Renal cortical epithelial cell (primary cell): Measurements from ENCODE around the gene SSBP2. TPM values are rescaled to one million over a fixed set of nuclear protein-coding genes. Genes with fewer than 3 reads are reported as not detected.
"Not testable (repeated sequence)": the region's sequence is repeated elsewhere in the genome, so short reads cannot be mapped to it uniquely, and the experiment has no call there.

ENCODE experiments used
- DNase-seq: peaks from one replicate; pipeline ENCODE4 v3.0.0-alpha.2; 2011; ENCODE audit warnings: low read depth
- total RNA-seq: library from RNA; depleted of rRNA; stranded (reverse); fragments of >200 nt; gene quantifications from 2 replicates; pipeline ENCODE4 v1.2.3, GENCODE V29; 2014

The SSBP2 gene
- total RNA-seq, 1 donor from 2014 or later: 14.4 TPM

GRCh38 chr5:81729276-81729675 lies 21.6 kb downstream of the SSBP2 start:
- no peak for DNase-seq

GRCh38 chr5:81728301-81728700 lies 22.6 kb downstream of the SSBP2 start:
- DNase-seq: no peak

GRCh38 chr5:81726297-81726696 lies 24.6 kb downstream of the SSBP2 start:
- no peak for DNase-seq

- no peak for DNase-seq
Observed at GRCh38 chr5:81724571-81724970, 26.3 kb downstream of the SSBP2 start.

- DNase-seq: no peak
Observed at GRCh38 chr5:81724108-81724507, 26.8 kb downstream of the SSBP2 start.

GRCh38 chr5:81721049-81721448 lies 29.8 kb downstream of the SSBP2 start:
- no peak for DNase-seq

- no peak for DNase-seq
Observed at GRCh38 chr5:81719743-81720345, 31.1 kb downstream of the SSBP2 start.

GRCh38 chr5:81718300-81718699 lies 32.6 kb downstream of the SSBP2 start:
- no peak for DNase-seq

GRCh38 chr5:81717860-81718259 lies 33.0 kb downstream of the SSBP2 start:
- no peak for DNase-seq

- DNase-seq: no peak
Observed at GRCh38 chr5:81717226-81717625, 33.7 kb downstream of the SSBP2 start.

- DNase-seq: not testable (repeated sequence)
Observed at GRCh38 chr5:81714076-81714475, 36.8 kb downstream of the SSBP2 start.

- DNase-seq: no peak
Observed at GRCh38 chr5:81708889-81709288, 42.0 kb downstream of the SSBP2 start.

GRCh38 chr5:81703840-81704239 lies 47.1 kb downstream of the SSBP2 start:
- DNase-seq: no peak

GRCh38 chr5:81700166-81700565 lies 50.7 kb downstream of the SSBP2 start:
- DNase-seq: no peak

- no peak for DNase-seq
Observed at GRCh38 chr5:81698813-81699212, 52.1 kb downstream of the SSBP2 start.

GRCh38 chr5:81696418-81697397 lies 54.2 kb downstream of the SSBP2 start:
- DNase-seq: no peak

- peak; percentile 86 for DNase-seq
Observed at GRCh38 chr5:81694726-81695125, 56.2 kb downstream of the SSBP2 start.

- no peak for DNase-seq
Observed at GRCh38 chr5:81688215-81688614, 62.7 kb downstream of the SSBP2 start.

GRCh38 chr5:81687292-81687691 lies 63.6 kb downstream of the SSBP2 start:
- no peak for DNase-seq

- DNase-seq: no peak
Observed at GRCh38 chr5:81685471-81685870, 65.4 kb downstream of the SSBP2 start.

- DNase-seq: no peak
Observed at GRCh38 chr5:81679885-81680284, 71.0 kb downstream of the SSBP2 start.

GRCh38 chr5:81675420-81675819 lies 75.5 kb downstream of the SSBP2 start:
- no peak for DNase-seq

- no peak for DNase-seq
Observed at GRCh38 chr5:81665795-81666194, 85.1 kb downstream of the SSBP2 start.
